PC-3 (cell line): ENCODE results near the gene WDR81. TPM values are rescaled to one million over a fixed set of nuclear protein-coding genes. Genes with fewer than 3 reads are reported as not detected.

Experiments used
- ATAC-seq: fragments of 200-7000 bp; cut with Tn5 transposase; 2 replicates; pipeline ENCODE4 v1.9.1; 2020; ENCODE audit warnings: mild to moderate bottlenecking, moderate library complexity
- BruUV-seq: library from RNA; stranded (reverse); fragments of 400-500 nt; replicated peaks from 2 replicates; lab custom pipeline; 2021; lab: Mats Ljungman, UMichigan
- CTCF ChIA-PET: fragments of 300-600 bp; sonication (Branson Sonifier 250); formaldehyde crosslinking; loops from one replicate; lab custom pipeline; 2022; ENCODE audit warnings: antibody characterized with exemption; lab: Charles Lee
- POLR2A ChIA-PET: fragments of 300-600 bp; sonication (Branson Sonifier 250); formaldehyde crosslinking; loops from one replicate; lab custom pipeline; 2022; ENCODE audit warnings: antibody characterized with exemption; ENCODE audit not compliant: unreplicated experiment; lab: Charles Lee
- DNase-seq: peaks from one replicate; pipeline ENCODE4 v3.0.0-alpha.2; 2015
- H2AFZ ChIP-seq: fragments of 300-600 bp; sonication (generic); 2 replicates; pipeline ENCODE4 v1.6.0; 2016; ENCODE audit warnings: antibody characterized with exemption, low read length
- H3F3A ChIP-seq: fragments of 300-600 bp; sonication (generic); one replicate; pipeline ENCODE4 v1.6.0; 2017; ENCODE audit warnings: antibody characterized with exemption, low read length, control low read depth, mild to moderate bottlenecking; ENCODE audit not compliant: unreplicated experiment
- H3K27ac ChIP-seq: fragments of 300-600 bp; sonication (generic); 2 replicates; pipeline ENCODE4 v1.5.1; 2016; ENCODE audit warnings: mild to moderate bottlenecking, low read length
- H3K27me3 ChIP-seq: fragments of 300-600 bp; sonication (generic); 2 replicates; pipeline ENCODE4 v1.6.1; 2016; ENCODE audit warnings: low read length, mixed read lengths
- H3K36me3 ChIP-seq: fragments of 300-600 bp; sonication (generic); 2 replicates; pipeline ENCODE4 v1.6.1; 2016; ENCODE audit warnings: low read depth, mixed run types, low read length, mixed read lengths
- H3K4me1 ChIP-seq: fragments of 300-600 bp; sonication (generic); 2 replicates; pipeline ENCODE4 v1.5.1; 2016; ENCODE audit warnings: low read length; ENCODE audit not compliant: insufficient read depth
- H3K4me2 ChIP-seq: fragments of 300-600 bp; sonication (generic); 2 replicates; pipeline ENCODE4 v1.6.0; 2016; ENCODE audit warnings: low read length
- H3K4me3 ChIP-seq: fragments of 300-600 bp; sonication (generic); 2 replicates; pipeline ENCODE4 v1.5.1; 2016; ENCODE audit warnings: mild to moderate bottlenecking, low read length, mixed read lengths
- H3K79me2 ChIP-seq: fragments of 300-600 bp; sonication (generic); 2 replicates; pipeline ENCODE4 v1.6.1; 2017; ENCODE audit warnings: low read length, mixed read lengths
- H3K9ac ChIP-seq: fragments of 300-600 bp; sonication (generic); 2 replicates; pipeline ENCODE4 v1.6.0; 2016; ENCODE audit warnings: mild to moderate bottlenecking, low read length
- H3K9me2 ChIP-seq: fragments of 300-600 bp; sonication (generic); replicated peaks from 2 replicates; pipeline ENCODE4 v1.6.1; 2016; ENCODE audit warnings: mixed run types, low read length, mixed read lengths
- H3K9me3 ChIP-seq: fragments of 300-600 bp; sonication (generic); 2 replicates; pipeline ENCODE4 v1.6.1; 2016; ENCODE audit warnings: low read length, mixed read lengths
- H4K20me1 ChIP-seq: fragments of 300-600 bp; sonication (generic); 2 replicates; pipeline ENCODE4 v1.6.1; 2016; ENCODE audit warnings: low read length, mixed read lengths
- CTCF ChIP-seq: fragments of 300-600 bp; sonication (generic); conservative IDR thresholded peaks from 2 replicates; pipeline ENCODE4 v1.5.1; 2017; ENCODE audit warnings: antibody characterized with exemption, low read depth, mild to moderate bottlenecking, low read length
- EZH2 ChIP-seq: fragments of 300-600 bp; sonication (generic); IDR thresholded peaks from one replicate; pipeline ENCODE4 v1.6.1; 2017; ENCODE audit warnings: antibody characterized with exemption, mild to moderate bottlenecking, low read length; ENCODE audit not compliant: unreplicated experiment
- EZH2phosphoT487 ChIP-seq: fragments of 300-600 bp; sonication (generic); IDR thresholded peaks from 2 replicates; pipeline ENCODE4 v1.6.1; 2018; ENCODE audit warnings: mild to moderate bottlenecking, antibody characterized with exemption, low read length, borderline replicate concordance
- intact Hi-C: fragments of 100-400 bp; cut with micrococcal nuclease; formaldehyde crosslinking; loops from 2 replicates; pipeline ENCODE4 v1.9.0; 2023
- total RNA-seq: library from RNA; depleted of rRNA; stranded (reverse); fragments of >200 nt; gene quantifications from 2 replicates; pipeline ENCODE4 v1.2.3, GENCODE V29; 2014

Gene WDR81
- total RNA-seq, 1 experiment from 2014 or later, result 14.6 TPM

GRCh38 chr17:1727876-1728630 is 3.5 kb downstream of the WDR81 start:
- Histone ChIP-seq H3K36me3 (no peaks in the 10 kb centered on the region), H3K9ac (no peak overlapping the region), H4K20me1 (no peaks in the 10 kb centered on the region), H3K79me2 (peaks cover 16% of the 10 kb centered on the region; the same call in 1 of the 2 replicates), H3K9me2 (no peaks in the 10 kb centered on the region), H3K27ac (no peak overlapping the region), H3K27me3 (no peaks in the 10 kb centered on the region), H3F3A (no peaks in the 10 kb centered on the region), H3K4me1 (peaks cover 8% of the 10 kb centered on the region; the same call in 1 of the 2 replicates), H3K4me2 (no peak overlapping the region), H3K9me3 (no peaks in the 10 kb centered on the region), H3K4me3 (no peak overlapping the region), H2AFZ (no peak overlapping the region)
- ChIA-PET CTCF (no interaction called here), POLR2A (no interaction called here)
- intact Hi-C loops, result no loop called here
- ATAC-seq (no peak), DNase-seq (no peak)
- no TSS peak for BruUV-seq
- TF ChIP-seq CTCF (no peak), EZH2phosphoT487 (no peak), EZH2 (no peak)

- no peak overlapping the region for H2AFZ ChIP-seq
- CTCF ChIA-PET, result no interaction called here
- intact Hi-C loops, result no loop called here
Observed at GRCh38 chr17:1729966-1730325, 5.4 kb downstream of the WDR81 start.

More at GRCh38 chr17:1729966-1730325, 5.4 kb downstream of the WDR81 start:
- Histone ChIP-seq H3F3A (no peaks in the 10 kb centered on the region), H3K9ac (no peak overlapping the region), H3K36me3 (no peaks in the 10 kb centered on the region), H3K27ac (no peak overlapping the region), H3K4me1 (peaks cover 7% of the 10 kb centered on the region; the same call in 1 of the 2 replicates), H3K79me2 (peaks cover 15% of the 10 kb centered on the region; the same call in 1 of the 2 replicates), H3K4me2 (no peak overlapping the region), H4K20me1 (no peaks in the 10 kb centered on the region), H3K27me3 (no peaks in the 10 kb centered on the region), H3K9me3 (no peaks in the 10 kb centered on the region), H3K9me2 (no peaks in the 10 kb centered on the region), H3K4me3 (no peak overlapping the region)
- DNase-seq (no peak), ATAC-seq (no peak)
- TF ChIP-seq CTCF (no peak), EZH2 (no peak), EZH2phosphoT487 (no peak)
- POLR2A ChIA-PET, result no interaction called here
- no TSS peak for BruUV-seq
